CD14-positive monocyte (primary cell): Measurements from ENCODE around the gene CDK17. TPM values are rescaled to one million over a fixed set of nuclear protein-coding genes. Genes with fewer than 3 reads are reported as not detected.

Experiments
- DNase-seq, 3 donors: peaks; one replicate each; pipeline ENCODE4 v3.0.0-alpha.2; 2011 to 2022
- H2AFZ ChIP-seq: 2 replicates; pipeline ENCODE4 v1.6.0; 2012; ENCODE audit warnings: mild to moderate bottlenecking, low read depth, low read length, inconsistent platforms; ENCODE audit not compliant: insufficient read depth, poor library complexity, severe bottlenecking
- H3K27ac ChIP-seq, 2 donors: 1 replicate in 1 of 2; 2 replicates in 1 of 2; pipeline ENCODE4 v1.5.1; 2012 to 2013; ENCODE audit warnings: low read length in 2 of 2, control low read depth in 1 of 2, inconsistent platforms in 1 of 2, low read depth in 1 of 2, mild to moderate bottlenecking in 1 of 2
- H3K27me3 ChIP-seq, 2 donors: one replicate each; pipeline versions ENCODE4 v1.6.0 to v1.6.1; 2011 to 2013; ENCODE audit warnings: low read length in 2 of 2; ENCODE audit not compliant: control insufficient read depth in 2 of 2, insufficient read depth in 2 of 2
- H3K36me3 ChIP-seq, 2 donors: replicated peaks in 1 of 2; 1 replicate in 1 of 2; 2 replicates in 1 of 2; pipeline versions ENCODE4 v1.5.1 to v1.6.1; 2012 to 2013; ENCODE audit warnings: low read length in 2 of 2, control low read depth in 1 of 2, inconsistent platforms in 1 of 2, mild to moderate bottlenecking in 1 of 2; ENCODE audit not compliant: insufficient read depth in 2 of 2, control insufficient read depth in 1 of 2
- H3K4me1 ChIP-seq, 2 donors: 1 replicate in 1 of 2; 2 replicates in 1 of 2; pipeline versions ENCODE4 v1.5.1 to v1.6.1; 2012 to 2013; ENCODE audit warnings: low read length in 2 of 2, control low read depth in 1 of 2, inconsistent platforms in 1 of 2, mild to moderate bottlenecking in 1 of 2, moderate library complexity in 1 of 2; ENCODE audit not compliant: insufficient read depth in 2 of 2, control insufficient read depth in 1 of 2
- H3K4me2 ChIP-seq: replicated peaks from 2 replicates; pipeline ENCODE3; 2012; ENCODE audit warnings: low read length, moderate library complexity, mild to moderate bottlenecking; ENCODE audit not compliant: poor library complexity, severe bottlenecking; ENCODE audit errors: extremely low read depth
- H3K4me3 ChIP-seq, 3 experiments: fragments of 200-600 bp in 1 of 3; sonication (generic) in 1 of 3; replicated peaks in 1 of 3; 1 replicate in 2 of 3; 2 replicates in 1 of 3; pipeline ENCODE4 v1.5.1; 2011 to 2013; ENCODE audit warnings: low read length in 3 of 3, mild to moderate bottlenecking in 3 of 3, control low read depth in 2 of 3, low read depth in 2 of 3, inconsistent platforms in 1 of 3, moderate library complexity in 1 of 3
- H3K79me2 ChIP-seq: 2 replicates; pipeline ENCODE4 v1.6.0; 2012; ENCODE audit warnings: mild to moderate bottlenecking, control low read depth, inconsistent platforms, low read length, moderate library complexity; ENCODE audit not compliant: insufficient read depth
- H3K9ac ChIP-seq: 2 replicates; pipeline ENCODE4 v1.6.0; 2017; ENCODE audit warnings: low read length, mild to moderate bottlenecking; ENCODE audit not compliant: insufficient read depth, poor library complexity, severe bottlenecking
- H3K9me3 ChIP-seq, 2 donors: replicated peaks in 1 of 2; 1 replicate in 1 of 2; 2 replicates in 1 of 2; pipeline versions ENCODE4 v1.5.1 to v1.6.1; 2012 to 2013; ENCODE audit warnings: low read length in 2 of 2, control low read depth in 1 of 2; ENCODE audit not compliant: control insufficient read depth in 1 of 2, insufficient read depth in 1 of 2
- H4K20me1 ChIP-seq: 2 replicates; pipeline ENCODE4 v1.6.0; 2012; ENCODE audit warnings: mild to moderate bottlenecking, low read length, control low read depth, moderate library complexity; ENCODE audit not compliant: insufficient read depth
- H3K27ac Mint-ChIP-seq, 7 donors: one replicate each; pipeline ENCODE4 v1.8.0; 2020; ENCODE audit warnings: mild to moderate bottlenecking in 7 of 7, mixed read lengths in 7 of 7, moderate library complexity in 6 of 7, inconsistent platforms in 2 of 7
- H3K27me3 Mint-ChIP-seq, 3 donors: one replicate each; pipeline ENCODE4 v1.8.0; 2021 to 2022; ENCODE audit warnings: low read depth in 3 of 3, mild to moderate bottlenecking in 3 of 3, mixed read lengths in 3 of 3, moderate library complexity in 3 of 3, inconsistent platforms in 1 of 3
- H3K36me3 Mint-ChIP-seq, 2 donors: one replicate each; pipeline ENCODE4 v1.8.0; 2020; ENCODE audit warnings: mixed read lengths in 2 of 2, inconsistent platforms in 1 of 2, mild to moderate bottlenecking in 1 of 2
- H3K4me1 Mint-ChIP-seq: one replicate; pipeline ENCODE4 v1.8.0; 2020; ENCODE audit warnings: mild to moderate bottlenecking, mixed read lengths
- H3K4me3 Mint-ChIP-seq, 2 donors: one replicate each; pipeline ENCODE4 v1.8.0; 2020; ENCODE audit warnings: mild to moderate bottlenecking in 2 of 2, mixed read lengths in 2 of 2, moderate library complexity in 1 of 2
- H3K9me3 Mint-ChIP-seq, 7 donors: one replicate each; pipeline ENCODE4 v1.8.0; 2020 to 2022; ENCODE audit warnings: mixed read lengths in 7 of 7, mild to moderate bottlenecking in 6 of 7, moderate library complexity in 6 of 7, inconsistent platforms in 2 of 7
- WGBS: methylation state at CpG from one replicate; pipeline ENCODE4 v1.1.5; 2013; ENCODE audit warnings: missing lambda C conversion rate; ENCODE audit not compliant: insufficient coverage; 5-methylcytosine and 5-hydroxymethylcytosine counted together
- intact Hi-C, 2 donors: fragments of 100-400 bp; cut with micrococcal nuclease; formaldehyde crosslinking; loops; one replicate each; pipeline versions ENCODE4 v1.15.0 to v1.15.1; 2023
- polyA plus RNA-seq, 3 donors: library from polyadenylated mRNA; depleted of rRNA in 1 of 3; unstranded in 2 of 3; stranded (reverse) in 1 of 3; fragments of 300-500 nt in 2 of 3; fragments of >200 nt in 1 of 3; fragmentation: Illumina TruSeq in 2 of 3; gene quantifications; 1 replicate in 2 of 3; 2 replicates in 1 of 3; pipeline ENCODE4 v1.2.3, GENCODE V29; 2012 to 2021
- TF ChIP-seq, protein P1 (sequence below): fragments of 200-600 bp; IDR thresholded peaks from one replicate; pipeline ENCODE4 v1.8.0; 2022; ENCODE audit warnings: antibody characterized with exemption, mild to moderate bottlenecking

CDK17 gene
- polyA plus RNA-seq, 3 donors = 3.6 to 6.9 (median 6.4) TPM

DNA sequence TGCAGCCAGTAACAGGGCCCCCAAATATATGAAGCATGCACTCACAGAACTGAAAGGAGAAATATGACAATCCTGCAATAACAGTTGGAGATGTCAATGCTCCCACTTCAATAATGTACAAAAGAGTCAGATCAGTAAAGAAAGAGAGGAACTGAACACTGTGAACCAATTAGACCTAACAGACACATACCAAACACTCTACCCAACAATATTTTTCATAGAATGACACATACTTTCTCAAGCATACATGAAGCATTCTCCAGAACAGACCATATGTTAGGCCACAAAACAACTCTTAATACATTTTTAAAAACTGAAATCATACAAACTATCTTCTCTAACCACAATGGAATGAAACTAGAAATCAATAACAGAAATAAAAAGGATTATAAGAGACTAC lies 125.9 kb downstream of the CDK17 start:
- Histone ChIP-seq H3K36me3 (peaks cover 41 to 93% of the 10 kb centered on the region in 2 donors), H3K9me3 (no peaks in the 10 kb centered on the region), H3K4me2 (no peak overlapping the region), H3K27me3 (no peaks in the 10 kb centered on the region), H2AFZ (no peak overlapping the region), H3K9ac (no peak overlapping the region), H3K79me2 (no peaks in the 10 kb centered on the region), H3K4me1 (no peaks in the 10 kb centered on the region), H3K27ac (no peak overlapping the region), H3K4me3 (no peak overlapping the region), H4K20me1 (peaks cover 27% of the 10 kb centered on the region)
- no peaks in the 10 kb centered on the region for H3K9me3 Mint-ChIP-seq
- H3K27ac Mint-ChIP-seq = no peak overlapping the region
- H3K27me3 Mint-ChIP-seq = peaks cover 0 to 2% (median 0%) of the 10 kb centered on the region in 3 donors
- intact Hi-C loops = no loop called here
- no peak overlapping the region for H3K4me3 Mint-ChIP-seq
- peaks cover 61 to 74% of the 10 kb centered on the region in 2 donors for H3K36me3 Mint-ChIP-seq
- TF ChIP-seq, protein P1, sequence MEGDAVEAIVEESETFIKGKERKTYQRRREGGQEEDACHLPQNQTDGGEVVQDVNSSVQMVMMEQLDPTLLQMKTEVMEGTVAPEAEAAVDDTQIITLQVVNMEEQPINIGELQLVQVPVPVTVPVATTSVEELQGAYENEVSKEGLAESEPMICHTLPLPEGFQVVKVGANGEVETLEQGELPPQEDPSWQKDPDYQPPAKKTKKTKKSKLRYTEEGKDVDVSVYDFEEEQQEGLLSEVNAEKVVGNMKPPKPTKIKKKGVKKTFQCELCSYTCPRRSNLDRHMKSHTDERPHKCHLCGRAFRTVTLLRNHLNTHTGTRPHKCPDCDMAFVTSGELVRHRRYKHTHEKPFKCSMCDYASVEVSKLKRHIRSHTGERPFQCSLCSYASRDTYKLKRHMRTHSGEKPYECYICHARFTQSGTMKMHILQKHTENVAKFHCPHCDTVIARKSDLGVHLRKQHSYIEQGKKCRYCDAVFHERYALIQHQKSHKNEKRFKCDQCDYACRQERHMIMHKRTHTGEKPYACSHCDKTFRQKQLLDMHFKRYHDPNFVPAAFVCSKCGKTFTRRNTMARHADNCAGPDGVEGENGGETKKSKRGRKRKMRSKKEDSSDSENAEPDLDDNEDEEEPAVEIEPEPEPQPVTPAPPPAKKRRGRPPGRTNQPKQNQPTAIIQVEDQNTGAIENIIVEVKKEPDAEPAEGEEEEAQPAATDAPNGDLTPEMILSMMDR = no peak
- no peak for DNase-seq
- no peaks in the 10 kb centered on the region for H3K4me1 Mint-ChIP-seq

DNA sequence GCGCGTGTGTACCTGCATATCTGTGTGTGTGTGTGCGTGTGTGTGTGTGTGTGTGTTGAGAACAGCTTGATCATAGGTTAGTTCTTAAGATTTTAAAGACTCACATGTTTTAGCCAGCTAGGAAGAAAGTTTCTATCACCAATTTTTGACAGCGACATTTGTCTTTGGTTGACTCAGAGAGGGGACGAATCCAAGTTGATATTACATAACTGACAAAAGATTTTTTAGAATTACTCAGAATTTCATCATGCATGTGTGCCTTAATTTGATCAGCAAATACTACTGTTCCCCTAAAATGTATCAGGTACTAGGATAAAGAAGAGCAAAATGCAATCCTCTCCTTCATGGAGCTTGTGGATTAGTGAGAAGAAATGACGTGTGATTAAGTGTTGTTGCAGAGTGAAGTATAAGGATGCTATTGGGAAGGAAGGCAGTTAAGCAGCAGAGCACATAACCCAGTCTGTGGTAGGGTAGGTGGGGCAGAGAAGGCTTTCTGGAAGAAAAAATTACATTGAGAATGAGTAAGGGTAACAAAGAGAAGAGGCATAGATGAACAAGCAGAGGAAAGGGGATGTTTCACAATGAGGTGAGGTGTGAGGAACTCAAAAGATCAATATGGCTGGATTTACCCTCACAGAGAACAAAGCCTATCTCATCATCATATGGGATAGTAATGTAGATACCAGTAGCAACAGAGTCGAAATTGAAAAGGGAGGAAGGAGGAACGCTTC lies 128.6 kb downstream of the CDK17 start:
- Mint-ChIP-seq H3K27me3 (peaks cover 0 to 2% (median 0%) of the 10 kb centered on the region in 3 donors), H3K4me3 (no peak overlapping the region), H3K27ac (peak overlapping the region in 1 of 7 donors; percentile 10), H3K36me3 (peaks cover 67 to 71% of the 10 kb centered on the region in 2 donors), H3K4me1 (no peaks in the 10 kb centered on the region), H3K9me3 (no peaks in the 10 kb centered on the region)
- Histone ChIP-seq H3K27ac (peak overlapping the region in 1 of 2 donors; percentile 9), H2AFZ (no peak overlapping the region), H3K79me2 (no peaks in the 10 kb centered on the region), H3K4me1 (no peaks in the 10 kb centered on the region), H3K9me3 (no peaks in the 10 kb centered on the region), H3K4me2 (no peak overlapping the region), H3K27me3 (no peaks in the 10 kb centered on the region), H3K36me3 (peaks cover 59 to 95% of the 10 kb centered on the region in 2 donors), H3K9ac (no peak overlapping the region), H3K4me3 (no peak overlapping the region), H4K20me1 (peaks cover 36% of the 10 kb centered on the region)
- intact Hi-C loops = no loop called here
- DNase-seq = no peak
- WGBS = 100% methylated on average over 2 of the region's 8 CpGs
- TF ChIP-seq, protein P1 = no peak
